A549 (cell line): ENCODE results near the gene HS3ST6. TPM values are rescaled to one million over a fixed set of nuclear protein-coding genes. Genes with fewer than 3 reads are reported as not detected.
"Not testable (repeated sequence)": the region's sequence is repeated elsewhere in the genome, so short reads cannot be mapped to it uniquely, and the experiment has no call there.

Experiments used
- ATAC-seq, 2 experiments: fragments of 200-7000 bp in 1 of 2; fragments of >200 bp in 1 of 2; cut with Nextera tagmentation in 1 of 2; cut with Tn5 transposase in 1 of 2; 3 replicates each; pipeline versions ENCODE4 v1.8.0 to v1.9.1; 2018 to 2020; ENCODE audit warnings: mild to moderate bottlenecking in 1 of 2, moderate library complexity in 1 of 2
- CTCF ChIA-PET: fragments of 300-600 bp; sonication (Branson Sonifier 250); formaldehyde crosslinking; extraction: SDS; loops from one replicate; lab custom pipeline; 2021; ENCODE audit warnings: antibody characterized with exemption, inconsistent platforms; lab: Yijun Ruan, JAX
- POLR2A ChIA-PET: fragments of 350-600 bp; formaldehyde crosslinking; extraction: SDS; loops from one replicate; lab custom pipeline; 2021; ENCODE audit warnings: antibody characterized with exemption, inconsistent platforms; lab: Yijun Ruan, JAX
- DNase-seq, 2 experiments: peaks; one replicate each; pipeline versions ENCODE4 v3.0.0 to v3.0.0-alpha.2; 2011 to 2016; ENCODE audit warnings: low read depth in 1 of 2, low spot score in 1 of 2
- FAIRE-seq: peaks from 2 replicates; lab custom pipeline; 2011; peaks lifted over from hg19 to GRCh38; lab: Jason Lieb, UNC
- H3K27ac ChIP-seq, 2 experiments: fragments of >200 bp; sonication (Bioruptor Twin); formaldehyde crosslinking; 3 replicates each; pipeline ENCODE4 v1.5.1; 2016 to 2017
- H3K4me1 ChIP-seq: fragments of >200 bp; sonication (Bioruptor Twin); formaldehyde crosslinking; 3 replicates; pipeline ENCODE4 v1.6.1; 2016
- H3K4me2 ChIP-seq: fragments of >200 bp; sonication (Bioruptor Twin); formaldehyde crosslinking; 3 replicates; pipeline ENCODE4 v1.6.1; 2016
- H3K4me3 ChIP-seq: fragments of >200 bp; sonication (Bioruptor Twin); formaldehyde crosslinking; 3 replicates; pipeline ENCODE4 v1.5.1; 2016
- H3K9me3 ChIP-seq: fragments of >200 bp; sonication (Bioruptor Twin); formaldehyde crosslinking; 3 replicates; pipeline ENCODE4 v1.6.1; 2016
- BHLHE40 ChIP-seq: IDR thresholded peaks from 2 replicates; pipeline ENCODE4 v1.6.1; 2012; ENCODE audit warnings: low read depth, low read length, inconsistent platforms
- CBX2 ChIP-seq: fragments of 200-600 bp; sonication (generic); IDR thresholded peaks from 2 replicates; pipeline ENCODE4 v1.6.1; 2016; ENCODE audit warnings: low read depth, mild to moderate bottlenecking, borderline replicate concordance
- CEBPB ChIP-seq, 2 experiments: fragments of >200 bp in 1 of 2; sonication (Bioruptor Twin) in 1 of 2; formaldehyde crosslinking in 1 of 2; IDR thresholded peaks; 2 replicates each; pipeline ENCODE4 v1.6.1; 2012 to 2016
- CHD2 ChIP-seq: fragments of 150-350 bp; IDR thresholded peaks from 2 replicates; pipeline ENCODE4 v1.6.1; 2014; ENCODE audit warnings: low read length; ENCODE audit not compliant: partially characterized antibody
- CHD4 ChIP-seq: fragments of 200-600 bp; sonication (generic); IDR thresholded peaks from 2 replicates; pipeline ENCODE4 v1.6.1; 2016; ENCODE audit warnings: antibody characterized with exemption, mild to moderate bottlenecking, borderline replicate concordance
- EP300 ChIP-seq, 2 experiments: fragments of >200 bp; sonication (Bioruptor Twin); formaldehyde crosslinking; IDR thresholded peaks; 2 replicates in 1 of 2; 3 replicates in 1 of 2; pipeline ENCODE4 v1.6.1; 2016 to 2017
- ESRRA ChIP-seq: fragments of 150-350 bp; IDR thresholded peaks from 2 replicates; pipeline ENCODE4 v1.6.1; 2014; ENCODE audit warnings: mild to moderate bottlenecking, low read length, borderline replicate concordance
- FOSL2 ChIP-seq, 2 experiments: fragments of 450-650 bp in 1 of 2; fragments of >200 bp in 1 of 2; sonication (Bioruptor Twin) in 1 of 2; formaldehyde crosslinking; IDR thresholded peaks; 2 replicates each; pipeline versions ENCODE4 v1.5.0 to v1.6.1; 2016 to 2020; ENCODE audit warnings: mild to moderate bottlenecking in 1 of 2, moderate library complexity in 1 of 2
- FOXS1 ChIP-seq: fragments of 250-450 bp; sonication (Bioruptor Pico); IDR thresholded peaks from 2 replicates; pipeline ENCODE4 v1.5.0; 2020; ENCODE audit warnings: mild to moderate bottlenecking, moderate library complexity
- HDAC2 ChIP-seq: fragments of 200-600 bp; sonication (generic); IDR thresholded peaks from 2 replicates; pipeline ENCODE4 v1.6.1; 2016
- HOXB5 ChIP-seq: fragments of 250-450 bp; sonication (Bioruptor Pico); IDR thresholded peaks from 2 replicates; pipeline ENCODE4 v1.5.0; 2020; ENCODE audit warnings: mild to moderate bottlenecking, moderate library complexity
- NPAS2 ChIP-seq: fragments of 250-450 bp; sonication (Bioruptor Pico); IDR thresholded peaks from 2 replicates; pipeline ENCODE4 v1.8.0; 2022; ENCODE audit warnings: mild to moderate bottlenecking, moderate library complexity, borderline replicate concordance
- NR3C1 ChIP-seq: fragments of >200 bp; sonication (Bioruptor Twin); formaldehyde crosslinking; IDR thresholded peaks from 3 replicates; pipeline ENCODE4 v1.6.1; 2017
- POLR2A ChIP-seq: IDR thresholded peaks from 2 replicates; pipeline ENCODE4 v1.6.1; 2012; ENCODE audit warnings: mild to moderate bottlenecking, low read length
- RAD21 ChIP-seq, 2 experiments: fragments of >200 bp in 1 of 2; sonication (Bioruptor Twin) in 1 of 2; formaldehyde crosslinking in 1 of 2; IDR thresholded peaks in 1 of 2; conservative IDR thresholded peaks in 1 of 2; 2 replicates in 1 of 2; 3 replicates in 1 of 2; pipeline ENCODE4 v1.6.1; 2012 to 2018; ENCODE audit warnings: inconsistent platforms in 1 of 2
- RARB ChIP-seq: fragments of 250-450 bp; sonication (Bioruptor Pico); IDR thresholded peaks from 2 replicates; pipeline ENCODE4 v1.8.0; 2021; ENCODE audit warnings: mild to moderate bottlenecking, moderate library complexity
- SREBF2 ChIP-seq: fragments of 450-650 bp; IDR thresholded peaks from 2 replicates; pipeline ENCODE4 v1.6.1; 2014; ENCODE audit warnings: mild to moderate bottlenecking, moderate library complexity
- TFCP2L1 ChIP-seq: fragments of 250-450 bp; sonication (Bioruptor Pico); IDR thresholded peaks from 2 replicates; pipeline ENCODE4 v1.5.0; 2021; ENCODE audit warnings: mild to moderate bottlenecking
- TP53 ChIP-seq: fragments of 250-450 bp; sonication (Bioruptor Pico); IDR thresholded peaks from 2 replicates; pipeline ENCODE4 v1.5.0; 2021; ENCODE audit warnings: mild to moderate bottlenecking, moderate library complexity
- ZC3H11A ChIP-seq: fragments of 450-650 bp; IDR thresholded peaks from 2 replicates; pipeline ENCODE4 v1.6.1; 2014; ENCODE audit warnings: antibody characterized with exemption, mild to moderate bottlenecking
- ZFP36 ChIP-seq: fragments of 450-650 bp; IDR thresholded peaks from 2 replicates; pipeline ENCODE4 v1.6.1; 2014; ENCODE audit warnings: borderline replicate concordance; ENCODE audit not compliant: partially characterized antibody
- ZNF302 ChIP-seq: fragments of 250-450 bp; sonication (Bioruptor Pico); IDR thresholded peaks from 2 replicates; pipeline ENCODE4 v1.9.0; 2021; ENCODE audit warnings: inconsistent platforms, mild to moderate bottlenecking, moderate library complexity
- WGBS: methylation state at CpG from one replicate; pipeline ENCODE4 v1.1.6; 2017; ENCODE audit errors: missing lambda C conversion rate; 5-methylcytosine and 5-hydroxymethylcytosine counted together
- polyA plus RNA-seq, 4 experiments: library from polyadenylated mRNA; depleted of rRNA in 3 of 4; stranded (reverse); fragments of >200 nt; fragmentation: RNase III in 1 of 4; extraction: RNeasy Plus Mini Kit Qiagen cat#74134 plus additional on column Dnase treatment in 1 of 4; gene quantifications; 2 replicates in 3 of 4; 3 replicates in 1 of 4; pipeline ENCODE4 v1.2.3, GENCODE V29; 2011 to 2017
- TF ChIP-seq, protein P1 (sequence below): fragments of 250-450 bp; sonication (Bioruptor Pico); IDR thresholded peaks from 2 replicates; pipeline ENCODE4 v1.5.0; 2020; ENCODE audit warnings: low read depth, mild to moderate bottlenecking, moderate library complexity
- TF ChIP-seq, protein P2 (sequence below): fragments of >200 bp; sonication (Bioruptor Twin); formaldehyde crosslinking; IDR thresholded peaks from 3 replicates; pipeline ENCODE4 v1.6.1; 2016

Gene HS3ST6
- polyA plus RNA-seq, 2 of the 4 experiments (the other 2 are of a cell fraction), result 1.5 to 2.0 TPM

GRCh38 chr16:1884155-1884760 is 34.0 kb downstream of the HS3ST6 start:
- peaks cover 6% of the 10 kb centered on the region; the same call in 1 of the 3 replicates for H3K4me1 ChIP-seq
- H3K4me3 ChIP-seq, result no peak overlapping the region
- TF ChIP-seq RAD21 (conservative IDR thresholded peaks at IDR 0.05 in 1 of 2, IDR thresholded peaks at IDR 0.05 in 1 of 2) (0 out of 5 replicates have a peak, but pooled peaks of 1 of the 2 experiments have one; percentile 11), FOSL2 (IDR thresholded peaks at IDR 0.05) (no peak), FOSL2 (CRISPR knock-in tag; IDR thresholded peaks at IDR 0.05) (no peak), CEBPB (IDR thresholded peaks at IDR 0.05) (peak in 1 of 2 experiments; percentile 62; a peak in 2 of 4 replicates)
- no peak overlapping the region for H3K4me2 ChIP-seq
- H3K27ac ChIP-seq, result no peak overlapping the region
- ChIA-PET POLR2A (interaction anchor here (0.7 kb wide), 1 partner anchor 57 kb away, joined by 4 read pairs; the partner anchor contains the start of genes FAHD1 and HAGH), CTCF (interaction anchor here (0.6 to 2.5 kb wide), 6 partner anchors 9 to 45 kb away, joined by 3 to 15 read pairs (median 6); no protein-coding TSS in a partner anchor)
- H3K9me3 ChIP-seq, result no peaks in the 10 kb centered on the region
- ATAC-seq (peak; percentile 78; a peak in 5 of 6 replicates), DNase-seq (peak; percentile 71 to 72), FAIRE-seq (no peak)
- WGBS, result 59% methylated on average over 13 of the region's 13 CpGs

GRCh38 chr16:1881172-1881571 is 37.0 kb downstream of the HS3ST6 start:
- FAIRE-seq, H3K27ac ChIP-seq, H3K4me2 ChIP-seq, H3K9me3 ChIP-seq, H3K4me3 ChIP-seq, DNase-seq, POLR2A ChIA-PET, ATAC-seq: not testable (repeated sequence)
- peaks cover 19% of the 10 kb centered on the region; the same call in 2 of the 3 replicates for H3K4me1 ChIP-seq
- CTCF ChIA-PET, result interaction anchor here (1.1 kb wide), 1 partner anchor 9 kb away, joined by 3 read pairs; no protein-coding TSS in a partner anchor
- WGBS, result 90% methylated on average over 9 of the region's 9 CpGs

DNA sequence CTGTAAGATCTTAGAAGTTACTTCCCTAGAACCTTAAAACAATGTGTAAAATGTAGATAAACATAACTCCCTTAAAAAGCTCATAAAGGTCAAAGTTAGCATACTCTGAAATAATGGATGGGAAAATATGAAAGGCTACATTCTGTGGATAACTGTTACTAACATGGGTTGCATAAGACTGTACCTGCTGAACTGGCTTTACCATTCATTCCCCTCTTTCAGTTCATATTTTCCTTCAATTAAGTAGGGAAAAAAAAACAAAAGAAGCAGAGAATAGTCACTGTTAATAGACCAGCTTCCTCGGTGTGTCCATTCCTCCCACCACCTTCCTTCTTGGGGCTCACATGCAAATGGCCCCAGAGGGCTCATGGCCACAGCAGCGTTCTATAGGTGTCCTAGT is 38.7 kb downstream of the HS3ST6 start:
- no peak overlapping the region for H3K4me3 ChIP-seq
- no peaks in the 10 kb centered on the region for H3K9me3 ChIP-seq
- FAIRE-seq (no peak), DNase-seq (no peak), ATAC-seq (no peak)
- no peak overlapping the region for H3K4me2 ChIP-seq
- WGBS, result 66% methylated on average over 2 of the region's 2 CpGs
- H3K4me1 ChIP-seq, result peaks cover 17% of the 10 kb centered on the region; the same call in 2 of the 3 replicates
- ChIA-PET CTCF (interaction anchor here (0.6 to 25.7 kb wide), 3 partner anchors 35 to 52 kb away, joined by 3 to 396 read pairs (median 3); no protein-coding TSS in a partner anchor), POLR2A (no interaction called here)
- no peak overlapping the region for H3K27ac ChIP-seq
- TF ChIP-seq TFCP2L1 (CRISPR knock-in tag), result no peak
- TF ChIP-seq TP53 (CRISPR knock-in tag), result no peak
- no peak for TF ChIP-seq EP300 (IDR thresholded peaks at IDR 0.05)
- TF ChIP-seq BHLHE40, result no peak
- no peak for TF ChIP-seq ESRRA
- TF ChIP-seq, protein P1, sequence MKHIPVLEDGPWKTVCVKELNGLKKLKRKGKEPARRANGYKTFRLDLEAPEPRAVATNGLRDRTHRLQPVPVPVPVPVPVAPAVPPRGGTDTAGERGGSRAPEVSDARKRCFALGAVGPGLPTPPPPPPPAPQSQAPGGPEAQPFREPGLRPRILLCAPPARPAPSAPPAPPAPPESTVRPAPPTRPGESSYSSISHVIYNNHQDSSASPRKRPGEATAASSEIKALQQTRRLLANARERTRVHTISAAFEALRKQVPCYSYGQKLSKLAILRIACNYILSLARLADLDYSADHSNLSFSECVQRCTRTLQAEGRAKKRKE, result no peak
- TF ChIP-seq, protein P2, sequence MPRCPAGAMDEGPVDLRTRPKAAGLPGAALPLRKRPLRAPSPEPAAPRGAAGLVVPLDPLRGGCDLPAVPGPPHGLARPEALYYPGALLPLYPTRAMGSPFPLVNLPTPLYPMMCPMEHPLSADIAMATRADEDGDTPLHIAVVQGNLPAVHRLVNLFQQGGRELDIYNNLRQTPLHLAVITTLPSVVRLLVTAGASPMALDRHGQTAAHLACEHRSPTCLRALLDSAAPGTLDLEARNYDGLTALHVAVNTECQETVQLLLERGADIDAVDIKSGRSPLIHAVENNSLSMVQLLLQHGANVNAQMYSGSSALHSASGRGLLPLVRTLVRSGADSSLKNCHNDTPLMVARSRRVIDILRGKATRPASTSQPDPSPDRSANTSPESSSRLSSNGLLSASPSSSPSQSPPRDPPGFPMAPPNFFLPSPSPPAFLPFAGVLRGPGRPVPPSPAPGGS, result no peak
- TF ChIP-seq NPAS2 (CRISPR knock-in tag), result no peak
- no peak for TF ChIP-seq FOXS1 (CRISPR knock-in tag)
- TF ChIP-seq HOXB5, result no peak
- no peak for TF ChIP-seq RAD21 (conservative IDR thresholded peaks at IDR 0.05 in 1 of 2, IDR thresholded peaks at IDR 0.05 in 1 of 2)
- TF ChIP-seq CHD4, result no peak
- TF ChIP-seq FOSL2 (IDR thresholded peaks at IDR 0.05), result no peak
- no peak for TF ChIP-seq FOSL2 (CRISPR knock-in tag; IDR thresholded peaks at IDR 0.05)
- no peak for TF ChIP-seq CBX2

GRCh38 chr16:1878256-1878655 is 40.0 kb downstream of the HS3ST6 start:
- ChIA-PET CTCF (interaction anchor here (1.3 to 25.7 kb wide), 3 partner anchors 14 to 53 kb away, joined by 3 to 396 read pairs (median 4); no protein-coding TSS in a partner anchor), POLR2A (no interaction called here)
- ATAC-seq, result no peak
- Histone ChIP-seq H3K4me3 (no peak overlapping the region), H3K9me3 (no peaks in the 10 kb centered on the region), H3K4me1 (peaks cover 14% of the 10 kb centered on the region; the same call in 2 of the 3 replicates), H3K4me2 (0 out of 3 replicates have a peak overlapping the region, but pooled peaks have one; percentile 22), H3K27ac (no peak overlapping the region)
- no peak for TF ChIP-seq CHD4
- TF ChIP-seq ZFP36, result no peak
- no peak for TF ChIP-seq RARB (CRISPR knock-in tag)
- no peak for TF ChIP-seq SREBF2
- no peak for TF ChIP-seq NR3C1
- TF ChIP-seq BHLHE40, result no peak
- TF ChIP-seq RAD21 (conservative IDR thresholded peaks at IDR 0.05 in 1 of 2, IDR thresholded peaks at IDR 0.05 in 1 of 2), result no peak
- TF ChIP-seq HDAC2, result no peak
- no peak for TF ChIP-seq ZNF302 (CRISPR knock-in tag)
- TF ChIP-seq POLR2A, result no peak
- no peak for TF ChIP-seq CEBPB (IDR thresholded peaks at IDR 0.05)
- no peak for TF ChIP-seq NPAS2 (CRISPR knock-in tag)
- no peak for TF ChIP-seq CHD2
- TF ChIP-seq ZC3H11A, result no peak
- no peak for TF ChIP-seq FOSL2 (IDR thresholded peaks at IDR 0.05)
- TF ChIP-seq FOSL2 (CRISPR knock-in tag; IDR thresholded peaks at IDR 0.05), result no peak
- no peak for FAIRE-seq
- whole genome bisulfite sequencing, result 74% methylated on average over 5 of the region's 5 CpGs
- no peak for DNase-seq
